Hematopoietic multipotent progenitor cell treated with erythropoietin and hydrocortisone succinate and interleukin-3 and kit ligand, for 17 days (in vitro differentiated cells): Measurements from ENCODE around the gene MAPK4.

Experiments
- DNase-seq: peaks from one replicate; pipeline ENCODE4 v3.0.0-alpha.2; 2015; ENCODE audit warnings: low spot score

Gene MAPK4

DNA sequence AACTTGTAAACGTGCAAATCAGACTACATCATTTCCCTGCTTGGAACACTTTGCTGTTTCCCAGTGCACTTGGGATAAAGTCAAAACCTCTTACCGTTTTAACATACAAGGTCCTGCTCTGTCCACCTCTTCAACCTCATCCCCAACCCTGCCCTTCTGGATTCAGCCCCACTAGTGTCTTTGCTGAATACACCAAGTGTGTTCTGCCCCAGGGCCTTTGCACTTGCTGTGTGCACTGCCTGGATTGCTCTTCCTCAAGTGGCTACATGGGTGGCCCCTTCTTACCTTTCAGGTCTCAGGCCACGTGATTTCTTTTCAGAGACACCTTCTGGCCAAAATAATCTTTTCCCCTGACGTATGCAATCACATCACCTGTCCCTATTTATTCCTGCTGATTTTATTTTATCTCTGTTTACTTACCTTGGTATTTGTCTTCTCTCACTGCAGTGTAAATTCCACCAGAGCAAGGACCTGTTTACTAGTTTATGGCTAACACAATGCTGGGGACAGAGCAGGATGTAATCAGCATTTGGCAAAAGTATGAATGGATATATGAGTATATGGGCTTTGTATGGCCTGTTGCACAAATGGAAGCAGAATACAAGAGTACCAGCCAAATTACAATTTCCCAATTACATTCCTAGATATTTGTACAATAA lies 63.9 kb downstream of the MAPK4 start:
- no peak for DNase-seq

DNA sequence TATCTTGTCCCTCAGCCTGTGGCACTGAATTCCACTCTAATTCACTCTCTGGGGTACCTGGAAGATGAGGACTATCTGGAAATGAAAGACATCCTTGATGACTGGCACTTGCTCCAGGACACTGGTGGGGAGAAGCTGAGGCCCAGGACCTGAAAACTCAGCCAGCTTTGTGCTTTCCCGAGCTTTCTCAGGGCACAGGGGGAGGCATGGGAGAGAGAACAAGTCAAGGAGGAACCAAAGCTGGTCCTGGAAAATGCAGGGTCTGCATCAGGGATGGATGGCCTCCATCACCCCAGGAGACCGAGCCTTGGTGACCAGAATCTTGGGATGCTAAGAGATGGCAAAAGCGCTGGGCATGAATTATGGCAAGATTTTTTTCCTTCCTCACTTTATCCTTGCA lies 65.1 kb downstream of the MAPK4 start:
- no peak for DNase-seq

DNA sequence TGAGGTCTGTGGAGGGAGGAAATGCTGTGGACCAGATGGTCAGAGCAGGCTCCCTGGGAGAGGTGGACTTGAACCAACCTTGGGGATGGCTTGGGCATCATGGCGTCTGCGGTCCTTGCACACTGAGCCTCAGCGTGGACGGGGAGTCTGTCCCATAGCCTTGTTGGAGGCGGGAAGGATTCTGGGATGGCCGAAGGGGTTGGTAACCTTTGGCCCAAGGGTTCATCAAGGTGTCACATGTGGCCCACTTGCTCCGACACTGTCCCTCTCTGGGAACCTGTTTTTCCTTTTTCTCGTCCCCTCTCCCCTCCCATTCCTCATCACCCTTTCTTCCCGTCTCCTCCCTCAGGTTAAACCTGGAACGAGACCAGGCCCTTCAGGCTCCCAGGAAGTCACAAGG lies 66.4 kb downstream of the MAPK4 start:
- no peak for DNase-seq

DNA sequence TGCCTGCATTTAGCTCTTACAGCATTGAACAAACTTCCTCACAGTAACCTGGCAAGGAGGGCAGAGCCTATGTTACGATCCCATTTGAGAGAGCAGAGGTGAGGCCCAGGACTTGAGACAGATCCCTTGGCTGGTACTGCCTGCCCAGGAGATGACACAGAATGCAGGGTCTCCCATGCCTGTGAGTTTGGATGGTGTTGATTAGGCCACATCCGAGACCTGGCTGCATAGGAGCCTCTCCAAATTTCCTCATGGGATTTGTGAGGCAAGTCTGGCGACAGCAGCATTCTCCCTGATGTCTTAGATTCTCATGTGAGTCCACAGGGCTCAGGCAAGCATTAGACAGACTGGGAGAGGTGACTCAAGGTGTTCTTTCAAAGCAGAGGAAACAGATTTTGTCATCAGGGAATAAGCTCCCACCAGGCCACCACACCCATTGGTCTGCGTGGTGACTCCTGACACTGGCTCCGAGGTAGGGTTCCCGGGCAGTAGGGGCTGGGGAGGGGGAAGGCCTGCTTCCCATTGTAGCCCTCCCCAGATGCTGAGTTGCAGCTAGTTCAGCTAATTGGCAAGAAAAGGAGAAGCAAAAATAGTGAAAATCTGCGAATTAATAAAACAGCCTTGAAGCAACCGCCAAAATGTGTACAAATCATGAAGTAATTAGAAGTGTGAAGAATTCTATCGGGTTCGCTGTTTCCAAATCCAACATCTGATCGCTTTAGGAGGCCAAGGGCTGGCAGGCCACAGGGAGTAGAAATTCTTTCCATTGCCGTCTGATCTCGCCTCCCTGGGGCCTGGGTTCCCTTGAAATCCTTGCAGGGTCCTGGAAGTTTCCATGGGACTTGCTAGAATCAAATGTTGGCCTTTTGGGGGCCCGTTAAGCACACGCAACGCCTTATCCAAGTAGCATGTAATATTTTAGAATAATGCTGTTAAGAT lies 68.0 kb downstream of the MAPK4 start:
- no peak for DNase-seq

DNA sequence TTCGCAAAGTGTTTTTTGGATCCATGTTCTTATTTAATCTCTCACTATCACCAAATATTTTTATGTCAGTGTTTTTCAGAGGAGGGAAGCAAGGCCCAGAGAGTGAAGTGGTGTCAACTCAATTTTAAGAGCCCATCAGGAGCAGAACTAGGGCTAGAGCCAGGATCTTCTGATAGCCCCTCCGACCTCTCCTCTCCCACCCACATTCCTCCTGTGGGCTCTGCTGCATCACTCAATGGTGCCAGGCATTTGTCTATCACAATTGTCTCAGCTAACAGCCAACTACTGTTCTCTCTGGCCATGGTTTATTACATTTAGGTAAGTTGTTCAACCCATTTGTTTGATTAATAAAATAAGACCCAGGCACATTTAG lies 68.6 kb downstream of the MAPK4 start:
- no peak for DNase-seq

DNA sequence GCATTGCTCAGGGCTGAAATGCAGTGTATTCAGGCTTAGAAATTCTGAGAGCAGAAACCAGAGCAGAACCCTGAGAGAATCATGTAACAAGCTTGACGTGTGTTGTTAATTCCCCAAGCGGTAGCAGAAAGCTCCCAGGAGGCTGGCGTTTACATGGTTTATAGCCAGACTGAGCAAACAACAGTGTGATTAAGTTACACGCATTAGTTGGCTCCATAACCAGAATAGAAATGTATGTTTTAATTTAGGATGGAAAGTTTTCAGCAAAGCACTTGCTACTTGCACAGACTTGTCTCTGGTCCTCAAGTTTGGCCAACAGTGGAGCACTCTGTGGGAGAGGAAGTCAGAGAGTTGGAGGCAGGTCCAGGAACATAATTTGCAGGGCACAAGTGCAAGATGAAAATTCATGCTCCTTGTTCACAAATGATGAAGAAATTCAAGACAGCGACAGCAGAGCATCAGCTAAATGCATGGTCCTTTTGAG lies 69.3 kb downstream of the MAPK4 start:
- DNase-seq = no peak

DNA sequence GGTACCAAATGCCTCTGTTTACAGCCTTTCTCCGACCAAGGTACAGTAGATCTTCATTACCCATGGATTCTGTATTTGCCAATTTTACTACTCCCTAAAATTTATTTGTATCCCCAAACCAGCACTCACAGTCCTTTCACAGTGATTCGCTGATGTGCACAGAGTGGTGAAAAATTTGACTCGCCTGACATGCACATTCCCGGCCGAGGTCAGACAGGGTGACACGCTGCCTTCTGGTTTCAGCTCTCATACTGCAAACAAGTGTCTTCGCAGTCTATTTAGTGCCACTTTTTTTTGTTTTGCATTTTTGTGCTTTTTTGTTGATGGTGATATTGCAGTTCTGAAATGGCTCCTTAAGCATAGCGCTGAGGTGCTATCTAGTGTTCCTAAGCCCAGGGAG lies 71.0 kb downstream of the MAPK4 start:
- no peak for DNase-seq

DNA sequence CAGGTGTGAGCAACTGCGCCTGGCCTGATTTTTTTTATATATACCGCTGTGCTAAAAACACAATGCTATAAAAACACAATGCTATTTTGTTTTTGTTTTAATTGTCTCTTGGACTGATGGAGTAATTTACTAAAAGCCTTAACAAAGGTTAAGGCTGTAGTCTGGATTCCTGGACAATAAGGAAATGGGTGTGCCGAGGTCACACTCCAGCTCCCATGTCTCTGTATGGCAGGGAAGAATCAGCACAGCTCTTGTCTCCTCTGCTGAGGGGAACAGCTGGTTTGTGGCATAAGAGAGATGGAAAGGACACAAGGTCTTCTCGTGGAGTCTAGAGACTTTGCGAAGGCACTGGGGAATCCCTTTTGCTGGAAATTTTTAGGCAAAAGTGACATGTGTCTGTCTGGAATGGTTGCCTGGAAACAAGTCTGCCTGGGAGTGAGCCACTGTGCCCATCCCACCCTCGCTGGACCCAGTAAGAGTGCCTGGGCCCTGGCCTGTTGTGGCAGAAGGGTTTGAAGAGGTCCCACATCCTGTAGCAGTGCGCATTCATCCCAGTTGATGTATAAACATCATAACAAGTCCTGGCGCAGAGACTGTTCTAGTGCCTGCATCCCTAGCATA lies 73.1 kb downstream of the MAPK4 start:
- DNase-seq = no peak

DNA sequence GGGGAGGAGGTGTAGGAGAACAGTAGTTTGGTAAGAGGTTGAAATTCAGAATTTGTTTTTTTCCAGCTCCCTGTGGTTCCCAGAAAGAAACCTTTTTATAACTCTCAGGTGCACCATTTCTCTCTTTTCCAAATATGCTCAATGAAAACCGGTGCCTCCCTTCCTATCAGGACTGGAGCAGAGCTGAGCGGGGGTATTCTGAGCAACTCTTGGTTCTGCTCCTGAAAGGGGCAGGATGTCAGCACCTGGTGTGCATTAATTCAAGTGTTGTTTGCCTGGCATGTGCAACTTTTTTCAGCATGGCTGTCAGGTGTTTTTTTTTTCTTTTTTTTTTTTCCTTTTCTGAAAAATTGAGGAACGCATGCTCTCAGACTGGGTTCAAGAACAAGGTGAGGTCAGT lies 74.1 kb downstream of the MAPK4 start:
- DNase-seq = no peak

DNA sequence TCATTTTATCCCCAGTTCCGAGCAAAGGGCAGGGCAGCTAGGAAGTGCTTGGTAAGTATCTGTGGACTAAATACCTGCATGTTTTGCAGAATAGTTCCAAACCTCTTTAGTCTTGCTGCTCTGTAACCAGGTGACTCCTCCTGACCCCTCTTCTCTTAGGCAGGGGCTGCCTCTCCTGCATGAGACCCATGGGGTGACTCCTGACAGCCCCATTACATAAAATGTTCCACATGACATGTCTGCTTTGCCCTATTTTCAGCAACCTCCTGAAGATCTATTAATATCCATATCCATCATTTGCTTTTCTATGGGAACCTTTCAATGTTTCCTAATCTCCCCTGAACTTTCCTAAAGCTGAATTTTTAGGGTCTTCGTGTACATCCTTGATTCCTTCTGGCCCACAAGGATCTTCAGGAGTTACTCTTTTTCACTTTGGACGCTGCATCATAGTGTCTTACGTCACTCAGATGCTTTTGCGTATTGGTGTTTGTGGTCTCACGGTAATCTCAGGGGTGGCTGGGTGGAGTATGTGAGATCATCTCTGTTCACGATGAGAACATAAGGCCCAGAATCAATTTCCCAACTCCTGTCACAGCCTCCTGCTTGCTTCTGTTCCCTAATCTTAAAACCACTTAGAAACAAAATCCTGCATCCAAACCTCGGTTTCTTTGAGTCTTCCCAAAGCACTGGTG lies 76.6 kb downstream of the MAPK4 start:
- no peak for DNase-seq

DNA sequence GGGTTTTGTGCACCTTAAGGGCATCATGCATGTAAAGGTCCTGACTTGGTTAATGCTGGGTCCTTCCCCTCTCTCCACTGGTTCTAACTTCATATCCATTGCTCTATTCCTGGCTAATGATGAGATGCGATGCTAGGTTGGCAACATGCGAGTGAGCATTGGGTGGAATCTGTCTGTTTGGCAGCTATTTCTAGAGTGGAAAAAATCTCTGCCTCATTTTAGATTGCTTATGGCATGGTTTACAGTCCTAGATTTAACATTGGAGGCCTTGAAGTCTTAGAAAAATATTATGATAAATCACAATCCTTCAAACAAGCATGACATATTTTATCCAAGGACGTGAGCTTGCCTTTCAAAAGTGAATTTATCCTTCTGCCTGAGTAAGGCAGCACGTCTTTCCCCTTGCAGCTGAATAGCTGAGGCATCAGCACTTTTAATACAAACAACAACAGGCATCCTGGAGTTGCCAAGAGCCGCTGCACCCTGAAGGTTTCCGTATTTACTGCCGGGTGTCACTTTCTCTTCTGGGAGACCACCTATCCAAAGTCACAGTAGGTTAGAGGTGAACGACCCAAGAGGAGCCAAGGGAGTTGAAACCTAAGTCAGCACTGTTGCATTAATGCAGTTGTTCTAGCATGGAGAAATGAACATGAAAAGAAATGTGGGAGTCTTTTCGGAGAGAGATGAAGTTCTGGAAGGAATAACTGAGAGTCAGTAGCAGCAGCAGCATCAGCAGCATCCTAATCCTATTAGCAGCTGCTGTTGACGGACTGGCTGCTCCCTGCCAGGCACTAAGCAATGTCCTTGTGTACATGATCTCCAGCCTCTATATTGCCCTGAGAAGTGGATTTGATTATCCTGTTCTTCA lies 78.4 kb downstream of the MAPK4 start:
- no peak for DNase-seq

DNA sequence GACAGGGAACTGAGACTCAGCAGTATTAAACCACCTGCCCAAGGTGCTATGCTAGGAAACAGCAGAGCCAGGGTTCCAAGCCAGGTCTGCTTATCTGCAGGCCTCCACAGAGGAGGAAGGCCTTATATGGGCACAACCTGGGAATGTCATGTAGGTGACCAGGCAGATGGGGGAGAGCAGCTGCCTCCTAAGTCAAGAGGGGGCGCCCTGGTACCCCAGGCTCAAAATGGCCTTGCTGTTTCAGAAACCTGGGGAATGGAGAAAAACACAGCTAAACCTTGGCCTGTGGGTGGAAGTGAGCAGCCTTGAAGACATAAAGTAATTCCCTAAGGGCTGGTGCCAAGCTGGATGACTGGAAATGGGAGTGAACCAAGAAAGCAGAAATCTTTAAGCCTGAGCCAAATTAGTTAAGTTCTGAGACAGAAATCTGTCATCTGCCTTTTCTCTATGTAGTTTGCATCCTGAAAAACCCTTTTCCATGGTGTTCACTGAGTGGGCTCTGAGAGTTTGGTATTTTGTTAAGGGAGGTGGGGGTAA lies 79.1 kb downstream of the MAPK4 start:
- DNase-seq = no peak

DNA sequence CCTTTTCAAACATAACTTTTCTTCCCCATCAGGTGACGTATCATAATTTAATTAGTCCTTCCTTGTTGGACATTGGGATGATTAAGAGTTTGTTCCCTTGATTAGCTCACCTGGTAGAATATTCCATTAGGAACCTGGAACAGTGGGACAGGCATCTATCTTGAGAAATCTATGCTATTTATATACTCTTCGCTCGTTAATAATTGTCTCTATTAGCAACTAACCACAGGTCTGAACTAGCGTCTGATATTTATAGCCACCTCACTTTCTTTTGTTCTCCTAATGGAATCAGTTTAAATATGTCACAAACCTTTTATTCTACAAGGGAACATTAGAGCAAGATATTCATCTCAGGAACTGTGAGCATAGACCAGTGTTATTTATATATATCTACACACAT lies 79.8 kb downstream of the MAPK4 start:
- DNase-seq = no peak

DNA sequence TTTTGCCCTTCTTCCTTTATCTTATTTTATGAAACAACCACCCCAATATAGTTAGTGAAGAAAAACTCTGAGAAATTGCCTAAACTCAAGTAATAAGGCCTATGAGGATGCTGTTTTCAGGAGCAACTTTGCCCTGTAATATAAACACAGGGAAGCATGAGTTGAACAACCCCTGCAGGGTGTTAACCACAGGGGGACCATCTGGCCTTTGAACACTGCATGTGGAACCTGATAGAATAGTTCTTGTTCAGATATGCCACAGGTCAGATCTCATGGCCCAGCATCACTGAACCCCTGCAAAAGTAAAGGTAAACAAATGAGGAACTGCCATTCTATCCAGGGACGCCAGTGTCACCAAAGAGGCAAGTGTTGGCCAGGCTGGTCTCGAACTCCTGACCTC lies 82.6 kb downstream of the MAPK4 start:
- no peak for DNase-seq

DNA sequence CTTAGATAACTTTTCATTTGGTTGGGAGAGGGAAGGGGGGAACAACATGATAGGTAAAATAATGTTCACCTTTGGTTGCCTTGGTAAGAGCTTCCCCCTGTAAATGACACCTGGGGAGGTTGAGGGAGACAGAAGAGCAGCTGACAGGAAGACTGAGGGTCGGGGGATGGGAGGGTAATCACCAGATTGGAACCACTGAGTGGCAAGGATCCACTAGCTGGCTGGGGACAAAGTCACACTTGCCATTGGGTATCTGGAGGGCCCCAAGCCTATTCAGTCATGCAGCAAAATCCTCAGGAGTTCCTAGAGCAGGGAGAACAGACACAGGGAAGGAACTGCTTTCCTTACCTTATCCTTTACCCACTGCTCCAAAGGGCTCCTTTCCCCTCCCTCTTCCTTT lies 84.3 kb downstream of the MAPK4 start:
- DNase-seq = no peak

DNA sequence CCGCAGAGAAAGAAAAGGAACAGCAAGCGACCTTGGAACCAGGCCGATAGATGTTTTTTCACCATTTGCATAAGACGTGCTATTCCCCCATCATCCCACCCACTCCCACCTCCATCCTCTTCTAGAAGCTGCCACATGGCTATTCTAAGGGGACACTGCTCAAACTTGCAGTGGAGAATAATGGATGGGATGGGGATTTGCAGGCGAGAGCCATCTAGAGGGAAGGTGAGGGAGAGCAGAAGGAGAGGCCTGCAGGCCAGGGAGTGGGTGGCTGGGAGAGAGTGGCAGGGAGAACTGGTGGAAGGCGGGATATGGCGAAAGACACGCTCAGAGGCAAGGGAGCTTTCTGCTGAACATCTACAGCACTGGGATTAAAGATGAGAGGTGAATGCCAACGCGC lies 84.9 kb downstream of the MAPK4 start:
- DNase-seq = no peak

DNA sequence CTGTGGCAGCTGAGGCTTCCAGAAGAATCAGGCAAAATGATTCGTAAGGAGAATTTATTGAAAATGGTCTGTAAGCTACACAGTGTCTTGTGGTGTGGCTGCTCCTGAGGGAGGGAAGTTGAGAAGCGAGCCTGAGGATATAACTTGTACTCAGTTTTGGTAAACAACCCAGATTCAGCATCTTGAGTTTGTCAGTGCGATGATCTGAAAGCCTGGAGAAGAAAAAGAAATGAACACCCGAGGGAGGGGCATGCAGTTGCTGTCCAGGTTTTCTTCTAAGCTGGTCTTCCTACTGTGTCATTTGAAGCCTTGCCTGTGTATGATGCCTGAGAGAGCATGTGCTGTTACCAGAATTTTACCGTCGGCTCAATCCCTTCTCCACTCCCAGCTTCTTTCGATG lies 87.3 kb downstream of the MAPK4 start:
- no peak for DNase-seq

DNA sequence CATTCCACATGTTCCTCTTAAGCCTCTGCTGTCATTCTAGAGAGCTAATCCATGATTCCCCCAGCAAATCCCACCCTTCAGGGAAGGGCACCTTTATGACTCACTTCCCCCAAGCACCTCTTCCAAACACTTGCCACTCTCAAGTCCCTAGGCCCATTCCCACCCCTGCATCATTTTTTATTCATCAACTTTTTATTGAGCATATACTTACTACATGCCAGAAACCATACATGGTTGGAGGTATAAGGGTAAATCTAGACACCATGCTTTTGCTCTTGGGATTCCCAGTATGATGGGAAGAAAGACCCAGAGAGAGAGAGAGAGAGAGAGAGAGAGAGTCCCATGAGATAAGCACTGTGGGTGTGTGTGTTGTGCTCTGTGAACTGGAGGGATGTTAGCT lies 87.9 kb downstream of the MAPK4 start:
- DNase-seq = no peak

DNA sequence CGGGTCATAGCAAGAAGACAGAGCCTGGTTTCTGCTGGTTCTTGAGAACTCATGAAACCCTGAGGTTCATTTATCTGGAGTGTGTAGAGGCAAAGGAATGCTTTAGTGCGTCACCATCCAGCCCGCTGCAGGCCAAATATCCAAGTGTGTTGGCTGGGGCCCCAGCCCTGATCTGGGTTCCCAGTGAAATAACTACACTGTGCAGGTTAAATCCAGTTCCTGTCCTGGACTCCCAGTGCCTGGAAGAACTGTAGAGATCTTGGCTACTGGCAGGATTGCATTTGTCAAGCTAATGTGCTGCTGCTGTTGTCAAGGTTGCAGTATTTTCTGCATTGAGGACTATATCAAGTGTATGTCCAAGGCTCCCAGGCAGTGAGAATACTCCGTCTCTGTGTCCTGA lies 89.9 kb downstream of the MAPK4 start:
- no peak for DNase-seq

DNA sequence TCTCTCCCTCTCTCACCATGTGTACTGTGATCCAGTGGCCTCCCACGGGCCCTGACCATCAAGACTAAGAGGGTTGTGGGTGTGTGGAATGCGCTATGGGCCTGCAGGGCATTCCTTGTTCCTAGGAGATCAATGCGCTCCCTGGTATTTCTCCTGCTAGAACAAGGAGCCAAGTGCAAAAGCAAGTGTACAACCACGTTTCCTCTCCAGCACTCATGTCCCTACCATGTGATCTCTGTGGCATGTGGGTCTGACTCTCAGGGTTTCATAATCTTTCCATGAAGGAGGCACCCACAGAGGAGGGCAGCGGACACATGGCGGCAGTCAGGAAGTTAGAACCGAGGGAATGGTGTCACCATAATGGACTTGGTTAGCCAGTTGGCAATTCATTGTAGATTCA lies 91.4 kb downstream of the MAPK4 start:
- DNase-seq = no peak

DNA sequence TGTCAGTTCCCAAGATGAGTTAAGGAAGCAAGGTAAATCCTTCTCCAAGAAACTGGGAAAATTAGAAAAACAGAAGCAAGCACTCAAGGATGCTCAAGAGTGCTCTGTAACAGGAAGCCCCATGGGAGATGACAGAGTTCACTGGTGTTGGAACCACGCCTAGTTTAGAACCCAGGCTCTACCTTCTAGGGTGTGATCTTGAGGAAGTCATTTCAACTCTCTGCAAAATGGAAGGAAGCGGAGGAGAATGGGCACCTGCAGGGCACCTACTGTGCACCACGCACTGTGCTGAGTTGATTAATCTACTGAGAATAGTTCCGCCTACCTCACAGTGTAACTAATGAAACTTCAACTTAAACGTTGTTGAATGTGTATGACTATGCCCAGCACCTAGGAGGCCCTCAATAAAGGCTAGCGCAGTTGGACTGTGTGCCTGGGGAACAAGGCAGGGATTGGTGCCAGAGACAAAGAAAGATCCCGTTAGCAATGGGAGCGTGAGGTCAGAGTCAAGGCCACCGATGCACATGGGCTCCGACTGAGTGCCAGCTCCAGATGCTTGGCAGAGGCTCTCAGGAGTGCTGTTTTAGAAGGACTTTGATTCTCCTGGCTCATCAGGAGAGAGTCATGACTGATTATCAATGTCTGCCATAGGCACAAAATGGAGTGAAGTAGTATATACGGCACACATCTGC lies 93.7 kb downstream of the MAPK4 start:
- no peak for DNase-seq
